ENCODE measurements around the gene TMEM89. TPM values are rescaled to one million over a fixed set of nuclear protein-coding genes. Genes with fewer than 3 reads are reported as not detected.

The TMEM89 gene
- total RNA-seq, 1 experiment from 2014 or later, result 0.74 TPM

DNA sequence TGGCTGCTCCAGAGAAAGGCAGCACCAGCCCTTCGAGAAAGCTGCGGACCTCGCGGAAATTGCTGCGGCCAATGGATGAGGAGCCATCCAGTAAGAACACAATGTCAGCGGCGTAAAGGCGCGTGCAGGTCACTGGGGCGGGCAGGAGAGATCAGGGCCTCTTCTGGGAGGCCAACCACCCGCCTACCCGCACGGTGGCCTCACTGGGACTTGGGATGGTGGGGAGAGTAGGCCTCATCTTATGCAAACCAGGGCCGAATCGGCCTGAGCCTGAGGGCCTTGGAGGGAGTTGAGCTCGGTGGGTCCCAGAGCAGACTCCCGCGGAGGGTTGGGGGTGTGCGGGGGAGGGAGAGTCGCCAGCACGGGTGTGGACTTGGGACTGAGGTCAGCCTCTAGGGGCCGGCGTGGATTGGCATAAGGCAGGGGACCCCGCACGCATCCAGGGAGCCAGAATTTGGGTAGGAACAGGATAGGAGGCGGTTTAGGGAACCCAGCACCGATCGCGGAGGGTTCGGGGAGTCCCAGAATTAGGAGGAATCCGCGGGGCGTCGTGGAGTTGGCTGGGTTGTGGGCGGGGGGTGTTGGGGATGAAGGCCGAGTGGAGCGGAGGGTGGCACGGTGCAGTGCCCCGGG lies 27.0 kb downstream of the TMEM89 start:
- no peak overlapping the region for H4K5ac ChIP-seq (ENCODE audit: insufficient read length, low read depth, low read length)
- no peak overlapping the region for H2BK120ac ChIP-seq (ENCODE audit: low read depth, low read length, poor library complexity, severe bottlenecking)
- Mint-ChIP-seq H3K9me3 (no peaks in the 10 kb centered on the region), H3K4me1 (peaks cover 16 to 21% of the 10 kb centered on the region in 2 experiments), H3K36me3 (ENCODE audit: insufficient read depth in 1 of 3, low read depth in 3 of 3) (peaks cover 10 to 33% (median 16%) of the 10 kb centered on the region in 3 experiments), H3K27ac (no peak overlapping the region), H3K27me3 (ENCODE audit: low read depth) (peaks cover 4% of the 10 kb centered on the region; the same call in 1 of the 2 replicates), H3K4me3 (no peak overlapping the region)
- H3K23me2 ChIP-seq (ENCODE audit: insufficient read length, low read depth, low read length, poor library complexity, severe bottlenecking), result no peaks in the 10 kb centered on the region
- H3T11ph ChIP-seq (ENCODE audit: low read length), result no peak overlapping the region
- H3K79me2 ChIP-seq (ENCODE audit: insufficient read depth, low read length), result no peaks in the 10 kb centered on the region
- no peak overlapping the region for H2BK5ac ChIP-seq (ENCODE audit: insufficient read length, low read length)
- H4K8ac ChIP-seq (replicated peaks; ENCODE audit: insufficient read length, low read depth, low read length), result no peak overlapping the region
- no peak overlapping the region for H3K9ac ChIP-seq (ENCODE audit: extremely low read depth, insufficient read length, low read length)
- no peak overlapping the region for H4K91ac ChIP-seq (ENCODE audit: insufficient read length, low read depth, low read length)
- H3K23ac ChIP-seq (ENCODE audit: insufficient read length, low read depth, low read length), result no peak overlapping the region
- peak overlapping the region; percentile 13 for H3K18ac ChIP-seq (ENCODE audit: insufficient read length, low read depth, low read length)
- H3K4me1 ChIP-seq (ENCODE audit: insufficient read depth, low read length), result no peaks in the 10 kb centered on the region
- no CpG with 5 or more reads among the region's 39 CpGs for WGBS (ENCODE audit: extremely low coverage, insufficient read length, low lambda C conversion rate)
- H3K9me3 ChIP-seq (ENCODE audit: control insufficient read depth, low read depth, low read length), result no peaks in the 10 kb centered on the region
- H3K79me1 ChIP-seq (ENCODE audit: insufficient read depth, low read depth, low read length, poor library complexity, severe bottlenecking), result no peaks in the 10 kb centered on the region
- H2BK12ac ChIP-seq (ENCODE audit: insufficient read length, low read depth, low read length), result no peak overlapping the region
- H4K20me1 ChIP-seq (ENCODE audit: control insufficient read depth, insufficient read depth, insufficient read length), result no peaks in the 10 kb centered on the region
- H2BK20ac ChIP-seq (ENCODE audit: low read depth, low read length, poor library complexity, severe bottlenecking), result no peak overlapping the region
- H2AFZ ChIP-seq (ENCODE audit: low read length), result no peak overlapping the region
- TF ChIP-seq, protein P1, sequence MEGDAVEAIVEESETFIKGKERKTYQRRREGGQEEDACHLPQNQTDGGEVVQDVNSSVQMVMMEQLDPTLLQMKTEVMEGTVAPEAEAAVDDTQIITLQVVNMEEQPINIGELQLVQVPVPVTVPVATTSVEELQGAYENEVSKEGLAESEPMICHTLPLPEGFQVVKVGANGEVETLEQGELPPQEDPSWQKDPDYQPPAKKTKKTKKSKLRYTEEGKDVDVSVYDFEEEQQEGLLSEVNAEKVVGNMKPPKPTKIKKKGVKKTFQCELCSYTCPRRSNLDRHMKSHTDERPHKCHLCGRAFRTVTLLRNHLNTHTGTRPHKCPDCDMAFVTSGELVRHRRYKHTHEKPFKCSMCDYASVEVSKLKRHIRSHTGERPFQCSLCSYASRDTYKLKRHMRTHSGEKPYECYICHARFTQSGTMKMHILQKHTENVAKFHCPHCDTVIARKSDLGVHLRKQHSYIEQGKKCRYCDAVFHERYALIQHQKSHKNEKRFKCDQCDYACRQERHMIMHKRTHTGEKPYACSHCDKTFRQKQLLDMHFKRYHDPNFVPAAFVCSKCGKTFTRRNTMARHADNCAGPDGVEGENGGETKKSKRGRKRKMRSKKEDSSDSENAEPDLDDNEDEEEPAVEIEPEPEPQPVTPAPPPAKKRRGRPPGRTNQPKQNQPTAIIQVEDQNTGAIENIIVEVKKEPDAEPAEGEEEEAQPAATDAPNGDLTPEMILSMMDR (conservative IDR thresholded peaks at IDR 0.05), result no peak
- H3K56ac ChIP-seq (ENCODE audit: insufficient read length, low read depth, low read length), result no peak overlapping the region
- H3K4me2 ChIP-seq (ENCODE audit: insufficient read depth, insufficient read length, low read length), result no peak overlapping the region
- H3K4ac ChIP-seq (ENCODE audit: low read depth, low read length), result no peak overlapping the region
- peak overlapping the region; percentile 43; the same call in 1 of the 2 replicates for H3K14ac ChIP-seq (ENCODE audit: insufficient read depth, low read length)
- H3K27me3 ChIP-seq (ENCODE audit: insufficient read depth, low read length), result no peaks in the 10 kb centered on the region
- peak; percentile 58 for DNase-seq
- no peak overlapping the region for H2AK5ac ChIP-seq (ENCODE audit: insufficient read length, low read length)
- H3K27ac ChIP-seq (ENCODE audit: insufficient read length, low read depth, low read length), result no peak overlapping the region
- no peak overlapping the region for H2BK15ac ChIP-seq (ENCODE audit: low read depth, low read length)

Data from H9 (cell line).